ENCODE results near the gene EDDM13.
"Not testable (repeated sequence)": the region's sequence is repeated elsewhere in the genome, so short reads cannot be mapped to it uniquely, and the experiment has no call there.

- TF ChIP-seq CTCF (IDR thresholded peaks at IDR 0.05; ENCODE audit: low read depth, low read length, poor library complexity, severe bottlenecking); EZH2phosphoT487 (IDR thresholded peaks at IDR 0.05; ENCODE audit: borderline replicate concordance, low read length): not testable (repeated sequence)
Observed at GRCh38 chr19:56339031-56339430, 66.5 kb downstream of the EDDM13 start.

Measured in DOHH2 (cell line).